HCT116 (cell line): ENCODE data around the gene IGSF11. TPM values are rescaled to one million over a fixed set of nuclear protein-coding genes. Genes with fewer than 3 reads are reported as not detected.

Experiments
- ATAC-seq: fragments of 200-7000 bp; cut with Tn5 transposase; 2 replicates; pipeline ENCODE4 v1.9.1; 2020; ENCODE audit warnings: mild to moderate bottlenecking, moderate library complexity
- BruUV-seq: library from RNA; stranded (reverse); fragments of 400-500 nt; replicated peaks from 2 replicates; lab custom pipeline; 2021; lab: Mats Ljungman, UMichigan
- CTCF ChIA-PET: fragments of 300-600 bp; sonication (Branson Sonifier 250); formaldehyde crosslinking; loops from one replicate; lab custom pipeline; 2021; ENCODE audit warnings: antibody characterized with exemption; lab: Charles Lee
- POLR2A ChIA-PET: fragments of 300-600, 350-600 bp; sonication (Branson Sonifier 250); formaldehyde crosslinking; loops from one replicate; lab custom pipeline; 2021; ENCODE audit warnings: antibody characterized with exemption; lab: Charles Lee
- RAD21 ChIA-PET, 2 experiments: fragments of 300-600 bp; sonication (Branson Sonifier 250); formaldehyde crosslinking; loops; one replicate each; lab custom pipeline; 2023; ENCODE audit warnings: low total read pairs in 2 of 2; ENCODE audit not compliant: uncharacterized antibody in 2 of 2, unreplicated experiment in 2 of 2, low non-redundant PET in 1 of 2; lab: Charles Lee
- DNase-seq: peaks from one replicate; pipeline ENCODE4 v3.0.0-alpha.2; 2010; ENCODE audit warnings: low read depth, low spot score
- H2AFZ ChIP-seq: fragments of 200-600 bp; shearing (Covaris generic), sonication (generic); 2 replicates; pipeline ENCODE4 v1.6.1; 2017; ENCODE audit warnings: low read depth, mixed run types, mixed read lengths, antibody characterized with exemption, low read length; ENCODE audit not compliant: poor library complexity, severe bottlenecking
- H3K27ac ChIP-seq: 2 replicates; pipeline ENCODE4 v1.5.1; 2012; ENCODE audit warnings: low read depth, low read length
- H3K27me3 ChIP-seq: fragments of 200-600 bp; sonication (generic); 2 replicates; pipeline ENCODE4 v1.6.1; 2016; ENCODE audit warnings: mixed run types, low read length, mixed read lengths; ENCODE audit not compliant: insufficient read depth
- H3K36me3 ChIP-seq, 2 experiments: fragments of 200-500 bp in 1 of 2; fragments of 200-600 bp in 1 of 2; sonication (Bioruptor generic) in 1 of 2; sonication (generic) in 1 of 2; 2 replicates each; pipeline versions ENCODE4 v1.5.1 to v1.6.1; 2014 to 2016; ENCODE audit warnings: low read length in 2 of 2, inconsistent platforms in 1 of 2, mixed read lengths in 1 of 2, mixed run types in 1 of 2; ENCODE audit not compliant: insufficient read depth in 2 of 2, control insufficient read depth in 1 of 2
- H3K4me1 ChIP-seq, 2 experiments: fragments of 200-600 bp in 1 of 2; sonication (generic) in 1 of 2; 2 replicates each; pipeline versions ENCODE4 v1.5.1 to v1.6.1; 2012 to 2017; ENCODE audit warnings: low read length in 2 of 2, inconsistent platforms in 1 of 2, mild to moderate bottlenecking in 1 of 2, mixed read lengths in 1 of 2, mixed run types in 1 of 2, moderate library complexity in 1 of 2; ENCODE audit not compliant: insufficient read depth in 2 of 2, control insufficient read depth in 1 of 2
- H3K4me2 ChIP-seq: fragments of 200-600 bp; sonication (generic); 2 replicates; pipeline ENCODE4 v1.6.1; 2017; ENCODE audit warnings: mixed run types, low read length, mixed read lengths
- H3K4me3 ChIP-seq, 2 experiments: fragments of 200-600 bp in 1 of 2; sonication (generic) in 1 of 2; replicated peaks in 1 of 2; 2 replicates each; pipeline ENCODE4 v1.5.1; 2011 to 2016; ENCODE audit warnings: low read length in 2 of 2, control low read depth in 1 of 2, low read depth in 1 of 2, mild to moderate bottlenecking in 1 of 2, mixed read lengths in 1 of 2, mixed run types in 1 of 2
- H3K79me2 ChIP-seq: fragments of 200-600 bp; sonication (generic); 2 replicates; pipeline ENCODE4 v1.6.1; 2017; ENCODE audit warnings: mild to moderate bottlenecking, mixed run types, low read length, moderate library complexity, mixed read lengths; ENCODE audit not compliant: insufficient read depth
- H3K9ac ChIP-seq: fragments of 200-600 bp; sonication (generic); 2 replicates; pipeline ENCODE4 v1.6.1; 2016; ENCODE audit warnings: low read length, mixed read lengths
- H3K9me2 ChIP-seq: fragments of 200-600 bp; sonication (generic), shearing (Covaris generic); 2 replicates; pipeline ENCODE4 v1.6.1; 2017; ENCODE audit warnings: mixed run types, mild to moderate bottlenecking, moderate library complexity; ENCODE audit not compliant: insufficient read depth
- H3K9me3 ChIP-seq, 2 experiments: fragments of 200-500 bp in 1 of 2; fragments of 200-600 bp in 1 of 2; sonication (Bioruptor generic) in 1 of 2; sonication (generic) in 1 of 2; 2 replicates each; pipeline ENCODE4 v1.6.1; 2014 to 2017; ENCODE audit warnings: low read length in 2 of 2, mixed read lengths in 2 of 2, inconsistent platforms in 1 of 2, low read depth in 1 of 2, mild to moderate bottlenecking in 1 of 2, mixed run types in 1 of 2, moderate library complexity in 1 of 2; ENCODE audit not compliant: control insufficient read depth in 1 of 2, insufficient read depth in 1 of 2
- H4K20me1 ChIP-seq: fragments of 200-600 bp; sonication (generic), shearing (Covaris generic); 2 replicates; pipeline ENCODE4 v1.6.1; 2017; ENCODE audit warnings: mixed run types, mild to moderate bottlenecking, moderate library complexity; ENCODE audit not compliant: insufficient read depth
- CBX3 ChIP-seq: IDR thresholded peaks from 2 replicates; pipeline ENCODE4 v1.6.1; 2012; ENCODE audit warnings: low read depth
- CEBPB ChIP-seq: IDR thresholded peaks from 2 replicates; pipeline ENCODE4 v1.6.1; 2012; ENCODE audit warnings: low read depth
- EGR1 ChIP-seq: IDR thresholded peaks from 2 replicates; pipeline ENCODE4 v1.6.1; 2012; ENCODE audit warnings: low read depth
- EZH2 ChIP-seq: fragments of 200-600 bp; sonication (generic); IDR thresholded peaks from 2 replicates; pipeline ENCODE4 v1.6.1; 2017; ENCODE audit warnings: antibody characterized with exemption, mixed run types
- EZH2phosphoT487 ChIP-seq: fragments of 200-600 bp; IDR thresholded peaks from 2 replicates; pipeline ENCODE4 v1.6.1; 2018; ENCODE audit warnings: antibody characterized with exemption, borderline replicate concordance
- JUND ChIP-seq: IDR thresholded peaks from 2 replicates; pipeline ENCODE4 v1.6.1; 2012
- POLR2A ChIP-seq: IDR thresholded peaks from 2 replicates; pipeline ENCODE4 v1.7.0; 2011; ENCODE audit warnings: borderline replicate concordance; ENCODE audit not compliant: insufficient read depth, insufficient read length; ENCODE audit errors: extremely low read depth
- POLR2AphosphoS5 ChIP-seq: IDR thresholded peaks from 2 replicates; pipeline ENCODE4 v1.6.1; 2011; ENCODE audit warnings: mild to moderate bottlenecking, low read depth, low read length, moderate library complexity
- RAD21 ChIP-seq: IDR thresholded peaks from 2 replicates; pipeline ENCODE4 v1.6.1; 2012; ENCODE audit warnings: low read depth, mild to moderate bottlenecking
- SIN3A ChIP-seq: IDR thresholded peaks from 2 replicates; pipeline ENCODE4 v1.6.1; 2012; ENCODE audit warnings: low read depth
- SP1 ChIP-seq: IDR thresholded peaks from 2 replicates; pipeline ENCODE4 v1.6.1; 2012; ENCODE audit warnings: low read depth
- TCF7L2 ChIP-seq: IDR thresholded peaks from 2 replicates; pipeline ENCODE4 v1.7.0; 2011; ENCODE audit warnings: borderline replicate concordance, inconsistent platforms; ENCODE audit not compliant: insufficient read depth, insufficient read length; ENCODE audit errors: extremely low read depth
- YY1 ChIP-seq: IDR thresholded peaks from 2 replicates; pipeline ENCODE4 v1.6.1; 2011; ENCODE audit warnings: low read length, low read depth, moderate library complexity, mild to moderate bottlenecking; ENCODE audit not compliant: insufficient replicate concordance; ENCODE audit errors: extremely low read depth
- ZFX ChIP-seq: fragments of 450-650 bp; IDR thresholded peaks from 2 replicates; pipeline ENCODE4 v1.6.1; 2017
- intact Hi-C: fragments of 100-400 bp; cut with micrococcal nuclease; formaldehyde crosslinking; loops from 2 replicates; pipeline ENCODE4 v1.10.0; 2022
- total RNA-seq: library from RNA; stranded (reverse); gene quantifications from one replicate; pipeline ENCODE4 v1.2.1, GENCODE V29; 2021; ENCODE audit not compliant: unreplicated experiment
- TF ChIP-seq, protein P1 (sequence below), 3 experiments: fragments of 200-600 bp in 1 of 3; sonication (generic) in 1 of 3; IDR thresholded peaks in 2 of 3; conservative IDR thresholded peaks in 1 of 3; 2 replicates each; pipeline ENCODE4 v1.5.1; 2012 to 2017; ENCODE audit warnings: low read depth in 2 of 3, low read length in 2 of 3, antibody characterized with exemption in 1 of 3, borderline replicate concordance in 1 of 3, control low read depth in 1 of 3, mild to moderate bottlenecking in 1 of 3, mixed read lengths in 1 of 3, mixed run types in 1 of 3, moderate library complexity in 1 of 3; ENCODE audit not compliant: insufficient read depth in 1 of 3
- TF ChIP-seq, protein P2 (sequence below): IDR thresholded peaks from 2 replicates; pipeline ENCODE4 v1.6.1; 2012
- TF ChIP-seq, protein P3 (sequence below): IDR thresholded peaks from 2 replicates; pipeline ENCODE4 v1.6.1; 2011; ENCODE audit warnings: mild to moderate bottlenecking, low read length, moderate library complexity; ENCODE audit not compliant: insufficient replicate concordance; ENCODE audit errors: extremely low read depth

The IGSF11 gene
- total RNA-seq, 1 experiment from 2014 or later = not detected

DNA sequence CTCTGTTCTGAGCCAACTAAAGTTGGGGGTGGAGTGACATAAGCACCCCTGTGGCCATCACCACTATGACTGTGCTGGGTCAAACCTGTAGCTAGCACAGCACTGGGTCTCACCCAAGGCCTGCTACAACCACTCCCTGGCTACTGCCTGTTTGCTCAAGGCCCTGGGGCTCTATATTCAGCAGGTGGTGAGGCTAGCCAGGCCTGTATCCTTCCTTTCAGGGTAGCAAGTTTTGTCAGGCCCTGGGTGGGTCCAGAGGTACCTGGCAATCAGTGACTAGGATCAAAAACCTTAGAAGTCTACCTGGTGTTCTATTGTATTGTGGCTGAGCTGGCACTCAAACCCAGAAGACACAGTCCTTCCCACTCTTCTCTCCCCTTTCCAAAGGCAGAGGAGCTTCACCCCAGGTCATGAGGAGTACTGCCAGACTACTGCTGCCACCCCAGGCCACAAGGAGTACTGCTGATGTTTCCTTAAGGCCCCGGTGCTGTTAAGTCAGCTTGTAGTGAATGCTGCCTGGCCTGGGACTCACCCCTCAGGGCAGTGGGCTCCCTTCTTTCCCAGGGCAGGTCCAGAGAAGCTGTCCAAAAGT lies 170.8 kb downstream of the IGSF11 start:
- ChIA-PET RAD21 (no interaction called here), CTCF (interaction anchor here (0.6 to 1.0 kb wide), 3 partner anchors 18 to 378 kb away, joined by 3 read pairs; no protein-coding TSS in a partner anchor), POLR2A (no interaction called here)
- no TSS peak for BruUV-seq
- no peaks in the 10 kb centered on the region for H3K79me2 ChIP-seq
- no peak overlapping the region for H3K4me3 ChIP-seq
- H3K27me3 ChIP-seq = no peaks in the 10 kb centered on the region
- intact Hi-C loops = no loop called here
- H2AFZ ChIP-seq = no peak overlapping the region
- no peak overlapping the region for H3K4me2 ChIP-seq
- DNase-seq (peak; percentile 24), ATAC-seq (peak; percentile 99)
- H3K9me2 ChIP-seq = no peaks in the 10 kb centered on the region
- TF ChIP-seq YY1 = no peak
- peak; percentile 41 for TF ChIP-seq RAD21
- TF ChIP-seq, protein P1, sequence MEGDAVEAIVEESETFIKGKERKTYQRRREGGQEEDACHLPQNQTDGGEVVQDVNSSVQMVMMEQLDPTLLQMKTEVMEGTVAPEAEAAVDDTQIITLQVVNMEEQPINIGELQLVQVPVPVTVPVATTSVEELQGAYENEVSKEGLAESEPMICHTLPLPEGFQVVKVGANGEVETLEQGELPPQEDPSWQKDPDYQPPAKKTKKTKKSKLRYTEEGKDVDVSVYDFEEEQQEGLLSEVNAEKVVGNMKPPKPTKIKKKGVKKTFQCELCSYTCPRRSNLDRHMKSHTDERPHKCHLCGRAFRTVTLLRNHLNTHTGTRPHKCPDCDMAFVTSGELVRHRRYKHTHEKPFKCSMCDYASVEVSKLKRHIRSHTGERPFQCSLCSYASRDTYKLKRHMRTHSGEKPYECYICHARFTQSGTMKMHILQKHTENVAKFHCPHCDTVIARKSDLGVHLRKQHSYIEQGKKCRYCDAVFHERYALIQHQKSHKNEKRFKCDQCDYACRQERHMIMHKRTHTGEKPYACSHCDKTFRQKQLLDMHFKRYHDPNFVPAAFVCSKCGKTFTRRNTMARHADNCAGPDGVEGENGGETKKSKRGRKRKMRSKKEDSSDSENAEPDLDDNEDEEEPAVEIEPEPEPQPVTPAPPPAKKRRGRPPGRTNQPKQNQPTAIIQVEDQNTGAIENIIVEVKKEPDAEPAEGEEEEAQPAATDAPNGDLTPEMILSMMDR (IDR thresholded peaks at IDR 0.05 in 2 of 3, conservative IDR thresholded peaks at IDR 0.05 in 1 of 3; ENCODE audit: borderline replicate concordance in 1 of 3, insufficient read depth in 1 of 3, low read depth in 2 of 3, low read length in 2 of 3) = peak in 2 of 3 experiments; percentile 54 to 66; a peak in 4 of 6 replicates
- TF ChIP-seq SP1 = no peak
- TF ChIP-seq CBX3 = no peak
- no peak for TF ChIP-seq EGR1
- H3K4me1 ChIP-seq = no peaks in the 10 kb centered on the region
- no peak overlapping the region for H3K9ac ChIP-seq
- no peaks in the 10 kb centered on the region; a peak in 1 of 4 replicates for H3K9me3 ChIP-seq
- H3K27ac ChIP-seq = no peak overlapping the region
- H3K36me3 ChIP-seq = no peaks in the 10 kb centered on the region
- H4K20me1 ChIP-seq = no peaks in the 10 kb centered on the region

DNA sequence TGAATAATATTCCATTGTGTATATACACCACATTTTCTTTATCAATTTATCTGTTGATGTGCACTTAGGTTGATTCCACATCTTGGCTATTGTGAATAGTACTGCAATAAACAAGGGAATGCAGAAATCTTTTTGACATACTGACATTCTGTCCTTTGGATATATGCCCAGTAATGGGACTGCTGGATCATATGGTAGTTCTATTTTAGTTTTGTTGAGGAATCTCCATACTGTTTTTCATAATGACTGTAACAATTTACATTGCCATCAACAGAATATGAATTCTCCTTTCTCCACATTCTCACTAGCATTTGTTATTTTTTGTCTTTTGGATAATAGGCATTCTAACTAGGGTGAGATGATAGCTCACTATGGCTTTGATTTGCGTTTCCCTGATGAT lies 174.7 kb downstream of the IGSF11 start:
- BruUV-seq = no TSS peak
- H3K4me3 ChIP-seq = no peak overlapping the region
- no peaks in the 10 kb centered on the region for H3K27me3 ChIP-seq
- no peak overlapping the region for H3K27ac ChIP-seq
- H3K36me3 ChIP-seq = no peaks in the 10 kb centered on the region
- no peak overlapping the region for H2AFZ ChIP-seq
- H4K20me1 ChIP-seq = no peaks in the 10 kb centered on the region
- ATAC-seq = no peak
- CTCF ChIA-PET = no interaction called here
- POLR2A ChIA-PET = no interaction called here
- no peak overlapping the region for H3K4me2 ChIP-seq
- H3K9me3 ChIP-seq = no peaks in the 10 kb centered on the region; a peak in 1 of 4 replicates
- RAD21 ChIA-PET = no interaction called here
- H3K79me2 ChIP-seq = no peaks in the 10 kb centered on the region
- no peaks in the 10 kb centered on the region for H3K4me1 ChIP-seq
- intact Hi-C loops = no loop called here
- no peak overlapping the region for H3K9ac ChIP-seq
- no peaks in the 10 kb centered on the region for H3K9me2 ChIP-seq
- DNase-seq = no peak
- TF ChIP-seq POLR2A = no peak
- no peak for TF ChIP-seq RAD21
- no peak for TF ChIP-seq JUND
- no peak for TF ChIP-seq EGR1
- no peak for TF ChIP-seq ZFX
- no peak for TF ChIP-seq EZH2phosphoT487
- TF ChIP-seq, protein P2, sequence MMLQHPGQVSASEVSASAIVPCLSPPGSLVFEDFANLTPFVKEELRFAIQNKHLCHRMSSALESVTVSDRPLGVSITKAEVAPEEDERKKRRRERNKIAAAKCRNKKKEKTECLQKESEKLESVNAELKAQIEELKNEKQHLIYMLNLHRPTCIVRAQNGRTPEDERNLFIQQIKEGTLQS = no peak
- TF ChIP-seq CBX3 = no peak
- no peak for TF ChIP-seq CEBPB
- no peak for TF ChIP-seq TCF7L2
- no peak for TF ChIP-seq YY1
- TF ChIP-seq, protein P3, sequence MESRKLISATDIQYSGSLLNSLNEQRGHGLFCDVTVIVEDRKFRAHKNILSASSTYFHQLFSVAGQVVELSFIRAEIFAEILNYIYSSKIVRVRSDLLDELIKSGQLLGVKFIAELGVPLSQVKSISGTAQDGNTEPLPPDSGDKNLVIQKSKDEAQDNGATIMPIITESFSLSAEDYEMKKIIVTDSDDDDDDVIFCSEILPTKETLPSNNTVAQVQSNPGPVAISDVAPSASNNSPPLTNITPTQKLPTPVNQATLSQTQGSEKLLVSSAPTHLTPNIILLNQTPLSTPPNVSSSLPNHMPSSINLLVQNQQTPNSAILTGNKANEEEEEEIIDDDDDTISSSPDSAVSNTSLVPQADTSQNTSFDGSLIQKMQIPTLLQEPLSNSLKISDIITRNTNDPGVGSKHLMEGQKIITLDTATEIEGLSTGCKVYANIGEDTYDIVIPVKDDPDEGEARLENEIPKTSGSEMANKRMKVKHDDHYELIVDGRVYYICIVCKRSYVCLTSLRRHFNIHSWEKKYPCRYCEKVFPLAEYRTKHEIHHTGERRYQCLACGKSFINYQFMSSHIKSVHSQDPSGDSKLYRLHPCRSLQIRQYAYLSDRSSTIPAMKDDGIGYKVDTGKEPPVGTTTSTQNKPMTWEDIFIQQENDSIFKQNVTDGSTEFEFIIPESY = no peak
- no peak for TF ChIP-seq EZH2
- no peak for TF ChIP-seq POLR2AphosphoS5
- no peak for TF ChIP-seq SIN3A
